ENCODE measurements around the gene FOXA3. TPM values are rescaled to one million over a fixed set of nuclear protein-coding genes. Genes with fewer than 3 reads are reported as not detected.

Gene FOXA3
- total RNA-seq, 3 donors from 2014 or later = 14.1 to 33.7 (median 32.9) TPM

DNA sequence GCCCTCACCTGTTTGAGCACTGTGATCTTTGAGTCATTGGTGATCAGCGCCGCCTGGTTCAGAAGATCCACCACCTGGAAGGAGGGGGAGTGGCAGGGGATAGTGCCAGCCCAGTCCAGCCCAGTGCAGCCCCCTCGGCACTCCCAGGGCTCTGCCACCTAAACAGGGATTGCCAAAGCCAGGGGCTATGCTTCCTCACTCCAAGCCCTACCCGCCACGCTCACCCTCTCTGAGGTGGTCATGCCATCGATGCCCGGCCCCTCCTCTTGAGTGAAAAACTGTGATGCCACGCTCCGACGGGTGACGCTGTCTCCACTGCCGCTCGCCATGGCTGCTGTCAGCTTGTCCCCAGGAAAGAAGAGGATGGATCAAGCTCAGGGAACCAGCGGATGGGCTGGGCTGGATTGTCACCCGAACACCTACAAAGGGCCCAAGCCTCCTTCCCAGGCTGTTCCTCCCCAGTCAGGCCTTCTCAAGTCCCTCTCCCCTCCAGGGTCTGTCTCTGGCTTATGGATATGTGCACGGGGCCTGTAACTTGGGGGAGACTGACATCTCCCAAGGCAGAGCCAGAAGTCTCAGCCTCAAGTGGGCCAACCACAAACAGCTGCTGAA lies 9.9 kb upstream of the FOXA3 start:
- Histone ChIP-seq H3K4me3 (no peak overlapping the region), H3K4me1 (ENCODE audit: low read depth) (no peaks in the 10 kb centered on the region), H3K36me3 (ENCODE audit: low read depth) (no peaks in the 10 kb centered on the region), H3K9me3 (no peaks in the 10 kb centered on the region)
- TF ChIP-seq CTCF (IDR thresholded peaks at IDR 0.05) = no peak
- intact Hi-C loops (cut with DNase I, micrococcal nuclease) = no loop called here
- ATAC-seq (no peak), DNase-seq (peak in 1 of 3 donors; percentile 12)

DNA sequence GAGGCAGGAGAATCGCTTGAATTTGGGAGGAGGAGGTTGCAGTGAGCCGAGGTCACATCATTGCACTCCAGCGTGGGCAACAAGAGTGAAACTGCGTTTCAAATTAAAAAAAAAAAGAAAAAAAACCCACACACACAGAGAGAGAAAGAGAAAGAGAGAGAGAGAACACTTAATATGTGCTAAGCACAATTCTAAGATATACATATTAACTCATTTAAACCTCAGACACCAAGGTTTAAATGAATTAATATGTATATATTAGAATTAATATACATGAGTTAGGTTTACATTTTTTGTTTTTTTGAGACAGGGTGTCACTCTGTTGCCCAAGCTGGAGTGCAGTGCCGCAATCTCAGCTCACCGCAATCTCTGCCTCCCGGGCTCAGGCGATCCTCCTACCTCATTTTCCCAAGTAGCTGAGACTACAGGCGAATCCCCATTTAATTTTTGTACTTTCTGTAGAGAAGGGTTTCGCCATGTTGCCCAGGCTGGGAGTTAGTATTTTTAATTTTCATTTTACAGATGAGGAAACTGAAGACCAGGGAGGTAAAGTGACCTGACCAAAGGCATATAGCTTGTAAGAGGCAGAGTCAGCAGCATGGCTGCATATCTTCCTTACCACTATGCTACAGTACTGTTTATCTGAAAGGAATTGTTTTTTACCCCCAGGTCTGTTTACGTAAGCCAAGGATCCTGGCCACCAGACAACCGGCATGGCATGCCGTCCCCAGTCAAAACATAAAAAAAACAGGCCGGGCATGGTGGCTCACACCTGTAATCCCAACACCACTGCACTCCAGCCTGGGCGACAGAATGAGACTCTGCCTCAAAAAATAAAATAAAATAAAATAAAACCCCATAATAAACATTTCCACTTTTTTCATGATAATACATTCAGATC lies 3.5 kb upstream of the FOXA3 start:
- DNase-seq = peak in 2 of 3 donors; percentile 20 to 22
- Histone ChIP-seq H3K4me1 (ENCODE audit: low read depth) (peaks cover 23% of the 10 kb centered on the region), H3K9me3 (no peaks in the 10 kb centered on the region), H3K4me3 (no peak overlapping the region), H3K36me3 (ENCODE audit: low read depth) (no peaks in the 10 kb centered on the region)
- no peak for TF ChIP-seq CTCF (IDR thresholded peaks at IDR 0.05)
- ATAC-seq = no peak
- intact Hi-C loops (cut with DNase I, micrococcal nuclease) = no loop called here

GRCh38 chr19:45862271-45862563 lies 1.9 kb upstream of the FOXA3 start:
- peak overlapping the region; percentile 81 for H3K4me3 ChIP-seq
- no peaks in the 10 kb centered on the region for H3K9me3 ChIP-seq
- ATAC-seq (peak; percentile 45), DNase-seq (peak in 2 of 3 donors; percentile 64 to 72)
- intact Hi-C loops (cut with DNase I, micrococcal nuclease) = no loop called here
- H3K4me1 ChIP-seq (ENCODE audit: low read depth) = peaks cover 23% of the 10 kb centered on the region
- H3K36me3 ChIP-seq (ENCODE audit: low read depth) = no peaks in the 10 kb centered on the region
- no peak for TF ChIP-seq CTCF (IDR thresholded peaks at IDR 0.05)

DNA sequence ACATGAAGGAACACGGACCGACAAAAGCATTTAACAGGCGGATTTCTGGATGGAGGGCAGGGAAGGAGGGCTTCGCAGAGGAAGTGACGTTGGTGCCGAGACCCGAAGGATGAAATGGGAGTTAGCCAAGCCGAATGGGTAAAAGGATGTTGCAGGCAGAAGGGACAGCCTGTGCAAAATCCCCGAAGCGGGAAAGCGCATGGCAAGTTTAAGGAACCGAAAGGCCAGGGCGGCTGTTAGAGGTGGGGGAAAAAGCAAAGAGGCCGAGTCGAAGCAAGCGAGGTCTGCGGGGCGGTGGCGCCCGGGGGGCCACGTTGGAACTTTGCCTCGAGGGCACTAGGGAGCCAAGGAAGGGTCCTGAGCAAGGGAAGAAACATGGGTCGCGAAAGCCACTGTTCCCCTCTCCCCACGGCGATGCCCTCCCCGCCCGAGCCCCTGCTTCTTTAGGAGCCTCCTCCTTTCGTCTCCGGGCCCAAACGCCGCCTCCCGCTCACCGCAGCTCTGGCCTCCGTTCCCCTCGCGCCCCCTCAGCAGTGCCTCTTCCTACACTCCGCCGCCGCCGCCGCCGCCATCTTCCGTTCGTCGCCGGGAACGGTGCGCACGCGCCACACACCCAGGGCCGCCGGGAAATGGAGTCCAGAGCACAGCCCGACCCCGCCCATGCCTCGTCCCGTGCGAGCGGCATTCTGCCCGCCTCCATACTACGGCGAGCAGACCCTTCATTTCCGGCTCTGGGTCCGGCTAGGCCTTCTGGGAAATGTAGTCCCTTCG lies 1.4 kb upstream of the FOXA3 start, which contains the start of gene SYMPK:
TSS of gene SYMPK (minus strand) at position 584 of the 771 bp plus-strand sequence. CDS start 8,652 bp downstream, outside the sequence.
- DNase-seq (peak; percentile 99 to 100 (median 99)), ATAC-seq (peak; percentile 89)
- peak within 1 kb of the TSS; percentile 81 for H3K4me3 ChIP-seq
- intact Hi-C loops (cut with DNase I, micrococcal nuclease) = no loop called here
- no peaks in the 10 kb centered on the region for H3K36me3 ChIP-seq (ENCODE audit: low read depth)
- H3K9me3 ChIP-seq = no peaks in the 10 kb centered on the region
- TF ChIP-seq CTCF (IDR thresholded peaks at IDR 0.05) = peak; percentile 3
- H3K4me1 ChIP-seq (ENCODE audit: low read depth) = peaks cover 23% of the 10 kb centered on the region

- ATAC-seq = no peak
- TF ChIP-seq CTCF (IDR thresholded peaks at IDR 0.05) = no peak
- no peaks in the 10 kb centered on the region for H3K9me3 ChIP-seq
- DNase-seq = no peak
- intact Hi-C loops (cut with DNase I, micrococcal nuclease) = no loop called here
- peak overlapping the region; percentile 81 for H3K4me3 ChIP-seq
- no peaks in the 10 kb centered on the region for H3K36me3 ChIP-seq (ENCODE audit: low read depth)
- H3K4me1 ChIP-seq (ENCODE audit: low read depth) = peaks cover 23% of the 10 kb centered on the region
These were observed 739 bp upstream of the FOXA3 start for GRCh38 chr19:45863335-45863839.

Measured in mucosa of descending colon (tissue), 3 donors.